ENCODE data around the gene CBX4. TPM values are rescaled to one million over a fixed set of nuclear protein-coding genes. Genes with fewer than 3 reads are reported as not detected.
A peak's percentile ranks its signal among the peaks of the same experiment; 100 is the strongest.

The CBX4 gene
- total and polyA plus RNA-seq, 2 of the 13 experiments (the other 11 are each of a cell fraction or from before 2014, with no cell fraction given): 25.8 to 50.8 TPM

DNA sequence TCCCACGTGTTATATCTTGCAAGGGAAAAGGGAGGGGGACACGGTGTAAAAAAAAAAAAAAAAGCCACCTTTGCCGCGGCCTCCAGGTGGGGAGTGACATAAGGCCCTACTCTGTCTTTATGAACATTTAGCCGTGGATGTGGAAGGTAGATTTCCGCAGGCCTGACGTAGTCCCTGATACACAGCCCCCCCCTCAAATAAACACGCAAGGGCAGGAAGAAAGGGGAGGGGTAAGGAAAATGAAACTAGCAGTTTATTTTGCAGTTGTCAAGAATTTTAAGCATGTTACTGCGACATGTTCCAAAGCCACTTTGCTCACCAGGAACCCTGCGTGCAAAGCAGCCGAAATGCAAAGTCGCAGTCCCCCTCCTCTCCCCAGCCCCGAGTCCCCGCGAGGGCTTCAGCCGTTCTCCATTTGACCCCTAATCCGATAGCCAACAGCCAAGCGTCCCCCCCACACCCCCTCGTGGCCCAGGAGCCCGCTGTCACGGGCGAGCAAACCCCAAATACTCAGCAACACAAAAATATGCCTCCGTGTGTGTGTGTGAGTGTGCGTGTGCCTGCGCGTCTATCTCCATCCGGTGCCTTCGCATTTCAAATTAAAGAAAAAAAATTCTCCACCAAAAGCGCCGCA lies 1.2 kb downstream of the CBX4 start (continued):
- TF ChIP-seq ZNF709 (CRISPR knock-in tag; IDR thresholded peaks at IDR 0.05) (no peak), SOX13 (IDR thresholded peaks at IDR 0.05) (0 out of 2 replicates have a peak, but pooled peaks have one; percentile 6), SOX13 (CRISPR knock-in tag; conservative IDR thresholded peaks at IDR 0.05 in 1 of 2, IDR thresholded peaks at IDR 0.05 in 1 of 2) (no peak), MTA3 (CRISPR knock-in tag; IDR thresholded peaks at IDR 0.05) (no peak), ZNF839 (CRISPR knock-in tag; IDR thresholded peaks at IDR 0.05; ENCODE audit: borderline replicate concordance) (no peak), ZNF713 (CRISPR knock-in tag; IDR thresholded peaks at IDR 0.05) (no peak), ZNF160 (CRISPR knock-in tag; IDR thresholded peaks at IDR 0.05) (peak; percentile 7; the same call in 1 of the 2 replicates), TBP (CRISPR knock-in tag; IDR thresholded peaks at IDR 0.05) (no peak), ZNF780A (CRISPR knock-in tag; IDR thresholded peaks at IDR 0.05) (no peak), CBFB (CRISPR knock-in tag; IDR thresholded peaks at IDR 0.05) (no peak), HOXA5 (CRISPR knock-in tag; IDR thresholded peaks at IDR 0.05) (0 out of 2 replicates have a peak, but pooled peaks have one; percentile 1), ZNF230 (CRISPR knock-in tag; IDR thresholded peaks at IDR 0.05) (no peak), ARNTL (CRISPR knock-in tag; IDR thresholded peaks at IDR 0.05) (no peak), CHD4 (IDR thresholded peaks at IDR 0.05; ENCODE audit: borderline replicate concordance, low read length) (no peak), NR3C1 (CRISPR knock-in tag; IDR thresholded peaks at IDR 0.05) (no peak), KDM6A (CRISPR knock-in tag; IDR thresholded peaks at IDR 0.05; ENCODE audit: low read depth) (no peak), KAT2B (IDR thresholded peaks at IDR 0.05; ENCODE audit: borderline replicate concordance, low read depth, low read length) (no peak), RXRA (CRISPR knock-in tag; IDR thresholded peaks at IDR 0.05) (no peak), ZNF614 (CRISPR knock-in tag; IDR thresholded peaks at IDR 0.05; ENCODE audit: borderline replicate concordance) (no peak), SUZ12 (IDR thresholded peaks at IDR 0.05; ENCODE audit: low read depth, low read length) (no peak), MED1 (CRISPR knock-in tag; IDR thresholded peaks at IDR 0.05) (no peak), SRSF9 (IDR thresholded peaks at IDR 0.05; ENCODE audit: borderline replicate concordance, insufficient read depth, low read depth, low read length, poor library complexity, severe bottlenecking) (no peak)
- TF ChIP-seq, protein P1, sequence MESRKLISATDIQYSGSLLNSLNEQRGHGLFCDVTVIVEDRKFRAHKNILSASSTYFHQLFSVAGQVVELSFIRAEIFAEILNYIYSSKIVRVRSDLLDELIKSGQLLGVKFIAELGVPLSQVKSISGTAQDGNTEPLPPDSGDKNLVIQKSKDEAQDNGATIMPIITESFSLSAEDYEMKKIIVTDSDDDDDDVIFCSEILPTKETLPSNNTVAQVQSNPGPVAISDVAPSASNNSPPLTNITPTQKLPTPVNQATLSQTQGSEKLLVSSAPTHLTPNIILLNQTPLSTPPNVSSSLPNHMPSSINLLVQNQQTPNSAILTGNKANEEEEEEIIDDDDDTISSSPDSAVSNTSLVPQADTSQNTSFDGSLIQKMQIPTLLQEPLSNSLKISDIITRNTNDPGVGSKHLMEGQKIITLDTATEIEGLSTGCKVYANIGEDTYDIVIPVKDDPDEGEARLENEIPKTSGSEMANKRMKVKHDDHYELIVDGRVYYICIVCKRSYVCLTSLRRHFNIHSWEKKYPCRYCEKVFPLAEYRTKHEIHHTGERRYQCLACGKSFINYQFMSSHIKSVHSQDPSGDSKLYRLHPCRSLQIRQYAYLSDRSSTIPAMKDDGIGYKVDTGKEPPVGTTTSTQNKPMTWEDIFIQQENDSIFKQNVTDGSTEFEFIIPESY (CRISPR knock-in tag; IDR thresholded peaks at IDR 0.05): no peak
- TF ChIP-seq, protein P2, sequence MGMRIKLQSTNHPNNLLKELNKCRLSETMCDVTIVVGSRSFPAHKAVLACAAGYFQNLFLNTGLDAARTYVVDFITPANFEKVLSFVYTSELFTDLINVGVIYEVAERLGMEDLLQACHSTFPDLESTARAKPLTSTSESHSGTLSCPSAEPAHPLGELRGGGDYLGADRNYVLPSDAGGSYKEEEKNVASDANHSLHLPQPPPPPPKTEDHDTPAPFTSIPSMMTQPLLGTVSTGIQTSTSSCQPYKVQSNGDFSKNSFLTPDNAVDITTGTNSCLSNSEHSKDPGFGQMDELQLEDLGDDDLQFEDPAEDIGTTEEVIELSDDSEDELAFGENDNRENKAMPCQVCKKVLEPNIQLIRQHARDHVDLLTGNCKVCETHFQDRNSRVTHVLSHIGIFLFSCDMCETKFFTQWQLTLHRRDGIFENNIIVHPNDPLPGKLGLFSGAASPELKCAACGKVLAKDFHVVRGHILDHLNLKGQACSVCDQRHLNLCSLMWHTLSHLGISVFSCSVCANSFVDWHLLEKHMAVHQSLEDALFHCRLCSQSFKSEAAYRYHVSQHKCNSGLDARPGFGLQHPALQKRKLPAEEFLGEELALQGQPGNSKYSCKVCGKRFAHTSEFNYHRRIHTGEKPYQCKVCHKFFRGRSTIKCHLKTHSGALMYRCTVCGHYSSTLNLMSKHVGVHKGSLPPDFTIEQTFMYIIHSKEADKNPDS (CRISPR knock-in tag; IDR thresholded peaks at IDR 0.05): no peak
- TF ChIP-seq, protein P3, sequence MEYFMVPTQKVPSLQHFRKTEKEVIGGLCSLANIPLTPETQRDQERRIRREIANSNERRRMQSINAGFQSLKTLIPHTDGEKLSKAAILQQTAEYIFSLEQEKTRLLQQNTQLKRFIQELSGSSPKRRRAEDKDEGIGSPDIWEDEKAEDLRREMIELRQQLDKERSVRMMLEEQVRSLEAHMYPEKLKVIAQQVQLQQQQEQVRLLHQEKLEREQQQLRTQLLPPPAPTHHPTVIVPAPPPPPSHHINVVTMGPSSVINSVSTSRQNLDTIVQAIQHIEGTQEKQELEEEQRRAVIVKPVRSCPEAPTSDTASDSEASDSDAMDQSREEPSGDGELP (IDR thresholded peaks at IDR 0.05; ENCODE audit: borderline replicate concordance, low read depth): no peak
- TF ChIP-seq, protein P4, sequence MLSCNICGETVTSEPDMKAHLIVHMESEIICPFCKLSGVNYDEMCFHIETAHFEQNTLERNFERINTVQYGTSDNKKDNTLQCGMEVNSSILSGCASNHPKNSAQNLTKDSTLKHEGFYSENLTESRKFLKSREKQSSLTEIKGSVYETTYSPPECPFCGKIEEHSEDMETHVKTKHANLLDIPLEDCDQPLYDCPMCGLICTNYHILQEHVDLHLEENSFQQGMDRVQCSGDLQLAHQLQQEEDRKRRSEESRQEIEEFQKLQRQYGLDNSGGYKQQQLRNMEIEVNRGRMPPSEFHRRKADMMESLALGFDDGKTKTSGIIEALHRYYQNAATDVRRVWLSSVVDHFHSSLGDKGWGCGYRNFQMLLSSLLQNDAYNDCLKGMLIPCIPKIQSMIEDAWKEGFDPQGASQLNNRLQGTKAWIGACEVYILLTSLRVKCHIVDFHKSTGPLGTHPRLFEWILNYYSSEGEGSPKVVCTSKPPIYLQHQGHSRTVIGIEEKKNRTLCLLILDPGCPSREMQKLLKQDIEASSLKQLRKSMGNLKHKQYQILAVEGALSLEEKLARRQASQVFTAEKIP (CRISPR knock-in tag; IDR thresholded peaks at IDR 0.05; ENCODE audit: borderline replicate concordance): no peak
